AG10803 (cell line): Measurements from ENCODE around the gene PIK3CD.

ENCODE experiments used
- DNase-seq: peaks from one replicate; pipeline ENCODE4 v3.0.0; 2010; ENCODE audit warnings: low read depth
- H3K4me3 ChIP-seq: 2 replicates; pipeline ENCODE4 v1.5.1; 2011; ENCODE audit warnings: mild to moderate bottlenecking, low read length, control low read depth
- CTCF ChIP-seq: conservative IDR thresholded peaks from 2 replicates; pipeline ENCODE4 v1.5.1; 2011; ENCODE audit warnings: mild to moderate bottlenecking, low read length, control low read depth, inconsistent platforms

Gene PIK3CD

GRCh38 chr1:9731561-9731960, 80.0 kb downstream of the PIK3CD start:
- DNase-seq: no peak
- TF ChIP-seq CTCF: no peak
- H3K4me3 ChIP-seq: no peak overlapping the region

- TF ChIP-seq CTCF: no peak
- no peak for DNase-seq
These were observed 80.8 kb downstream of the PIK3CD start for GRCh38 chr1:9732123-9732971.

DNA sequence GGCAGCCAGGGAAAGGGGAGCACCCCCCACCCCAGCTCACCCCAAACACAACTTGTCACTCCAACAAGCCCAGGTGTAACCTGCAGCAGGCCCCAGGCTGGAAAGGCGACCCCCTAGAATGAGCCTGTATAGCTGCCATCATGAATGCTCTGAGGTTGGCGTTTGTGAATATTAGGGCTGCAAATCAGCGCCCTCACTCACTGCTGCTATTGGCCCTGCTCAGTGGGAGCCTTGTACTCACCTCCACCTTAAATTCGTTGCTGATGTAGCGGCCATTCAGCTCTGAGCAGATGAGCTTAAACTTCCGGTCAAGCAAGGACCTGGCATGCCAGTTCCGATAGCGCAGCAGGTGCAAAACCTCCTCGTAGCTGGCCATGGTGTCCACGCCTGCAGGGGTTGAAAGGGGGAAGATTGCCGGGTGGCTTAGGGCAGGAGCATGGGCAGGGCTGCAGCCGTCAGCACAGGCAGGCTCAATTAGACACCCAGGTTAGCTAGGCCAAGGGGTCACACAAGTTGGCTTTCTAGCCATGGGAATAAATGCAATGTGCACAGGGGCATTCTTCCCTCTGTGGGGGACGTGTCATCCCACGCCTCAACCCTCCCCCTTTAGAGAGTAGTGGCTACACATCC, 81.7 kb downstream of the PIK3CD start:
- H3K4me3 ChIP-seq: no peak overlapping the region
- TF ChIP-seq CTCF: no peak
- no peak for DNase-seq

More at GRCh38 chr1:9732123-9732971, 80.8 kb downstream of the PIK3CD start:
- H3K4me3 ChIP-seq: no peak overlapping the region

DNA sequence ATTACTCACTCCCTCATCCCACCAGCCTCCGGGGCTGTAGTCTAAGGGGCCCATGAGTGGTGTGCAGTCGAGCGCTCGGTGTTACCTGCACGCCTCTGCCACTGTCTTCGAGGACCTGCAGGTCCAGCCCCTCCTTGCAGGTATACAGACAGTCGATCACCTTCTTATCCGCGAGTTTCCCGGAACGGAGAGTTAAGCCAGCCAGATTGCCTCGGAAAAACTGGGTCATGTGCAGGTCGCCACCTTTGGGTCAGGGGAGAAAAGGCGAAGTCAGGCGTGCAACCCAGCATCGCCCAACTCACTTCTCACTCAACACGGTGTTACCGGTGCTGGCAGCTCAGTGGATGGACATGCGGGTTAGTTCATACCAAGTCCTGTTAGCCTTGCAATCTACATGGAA, 84.3 kb downstream of the PIK3CD start:
- DNase-seq: no peak
- H3K4me3 ChIP-seq: no peak overlapping the region
- TF ChIP-seq CTCF: no peak

DNA sequence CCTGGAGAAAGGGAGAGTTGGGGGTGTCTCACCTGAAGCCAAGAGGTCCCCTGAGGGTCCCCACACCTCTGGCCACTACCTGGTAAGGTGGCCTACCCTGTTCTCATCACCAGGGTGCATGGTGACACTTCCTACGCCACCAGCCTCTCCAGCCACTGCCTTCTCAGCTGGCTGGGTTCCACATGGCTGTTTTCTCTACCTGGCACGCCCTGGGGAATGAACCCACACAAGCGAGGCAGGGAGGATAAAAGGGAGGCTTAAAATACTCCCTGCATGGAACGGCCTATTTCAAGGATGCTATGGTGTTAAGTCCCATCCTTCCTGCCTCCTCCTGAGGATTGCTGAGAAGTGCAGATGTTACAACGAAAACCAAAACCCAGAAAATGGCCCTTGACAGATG, 84.7 kb downstream of the PIK3CD start:
- no peak overlapping the region for H3K4me3 ChIP-seq
- no peak for TF ChIP-seq CTCF
- no peak for DNase-seq

DNA sequence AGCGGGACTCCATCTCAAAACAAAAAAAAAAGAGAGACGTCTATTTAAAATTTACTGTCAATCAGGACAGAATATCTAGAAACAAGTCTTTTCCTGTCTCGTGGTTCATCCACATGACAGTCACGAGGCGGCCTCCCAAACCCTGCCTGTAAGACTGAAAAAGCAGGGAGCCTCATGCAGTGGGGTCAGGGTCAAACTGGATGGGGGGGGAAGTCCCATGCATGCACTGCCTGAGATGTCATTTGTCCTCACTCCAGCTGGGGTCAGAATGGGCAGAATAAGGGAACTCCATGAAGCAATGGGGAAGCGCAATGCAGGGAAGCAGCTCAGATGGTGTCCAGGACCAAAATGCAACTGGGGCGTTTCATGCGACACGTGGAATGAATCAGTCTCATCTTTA, 85.5 kb downstream of the PIK3CD start:
- DNase-seq: no peak
- no peak overlapping the region for H3K4me3 ChIP-seq
- no peak for TF ChIP-seq CTCF

GRCh38 chr1:9737671-9738070, 86.1 kb downstream of the PIK3CD start:
- no peak for DNase-seq
- no peak for TF ChIP-seq CTCF

More at GRCh38 chr1:9737671-9738070, 86.1 kb downstream of the PIK3CD start:
- H3K4me3 ChIP-seq: no peak overlapping the region
